CD4-positive, alpha-beta memory T cell (primary cell): ENCODE measurements around the gene ELOVL1. TPM values are rescaled to one million over a fixed set of nuclear protein-coding genes. Genes with fewer than 3 reads are reported as not detected.

Experiments used
- CTCF ChIA-PET: fragments of 350-600 bp; sonication (Branson Sonifier 250); formaldehyde crosslinking; loops from one replicate; lab custom pipeline; 2021; ENCODE audit warnings: inconsistent platforms; ENCODE audit not compliant: partially characterized antibody; lab: Charles Lee
- POLR2A ChIA-PET: fragments of 350-600 bp; sonication (Branson Sonifier 250); formaldehyde crosslinking; loops from one replicate; lab custom pipeline; 2021; ENCODE audit not compliant: partially characterized antibody; lab: Charles Lee
- DNase-seq, 5 donors: peaks; one replicate each; pipeline versions ENCODE4 v3.0.0 to v3.0.0-alpha.2; 2020 to 2022; ENCODE audit warnings: mixed read lengths in 1 of 5
- H3K27ac ChIP-seq: one replicate; pipeline ENCODE4 v1.7.0; 2013; ENCODE audit warnings: low read depth, low read length
- H3K27me3 ChIP-seq: 2 replicates; pipeline ENCODE4 v1.7.0; 2013; ENCODE audit warnings: mild to moderate bottlenecking, low read length, moderate library complexity; ENCODE audit not compliant: insufficient read depth
- H3K36me3 ChIP-seq: 2 replicates; pipeline ENCODE4 v1.7.0; 2013; ENCODE audit warnings: mild to moderate bottlenecking, low read length, moderate library complexity; ENCODE audit not compliant: insufficient read depth
- H3K4me1 ChIP-seq: 2 replicates; pipeline ENCODE4 v1.7.0; 2013; ENCODE audit warnings: mild to moderate bottlenecking, low read length, moderate library complexity; ENCODE audit not compliant: insufficient read depth
- H3K4me3 ChIP-seq, 2 donors: one replicate each; pipeline ENCODE4 v1.7.0; 2013; ENCODE audit warnings: low read length in 2 of 2, mild to moderate bottlenecking in 1 of 2
- H3K9me3 ChIP-seq, 2 donors: one replicate each; pipeline ENCODE4 v1.7.0; 2013; ENCODE audit warnings: low read length in 2 of 2, control low read depth in 1 of 2; ENCODE audit not compliant: control insufficient read depth in 1 of 2
- H3K27ac Mint-ChIP-seq, 7 donors: one replicate each; pipeline ENCODE4 v1.8.0; 2020 to 2021; ENCODE audit warnings: mixed read lengths in 7 of 7, mild to moderate bottlenecking in 6 of 7, inconsistent platforms in 3 of 7, moderate library complexity in 3 of 7
- H3K27me3 Mint-ChIP-seq, 2 donors: one replicate each; pipeline ENCODE4 v1.8.0; 2020 to 2021; ENCODE audit warnings: mixed read lengths in 2 of 2
- H3K36me3 Mint-ChIP-seq, 2 donors: one replicate each; pipeline ENCODE4 v1.8.0; 2020 to 2021; ENCODE audit warnings: mixed read lengths in 2 of 2, inconsistent platforms in 1 of 2, mild to moderate bottlenecking in 1 of 2
- H3K4me1 Mint-ChIP-seq, 4 donors: one replicate each; pipeline ENCODE4 v1.8.0; 2020 to 2021; ENCODE audit warnings: mixed read lengths in 4 of 4, mild to moderate bottlenecking in 1 of 4
- H3K4me3 Mint-ChIP-seq, 8 donors: one replicate each; pipeline ENCODE4 v1.8.0; 2020 to 2021; ENCODE audit warnings: mixed read lengths in 8 of 8, mild to moderate bottlenecking in 7 of 8, moderate library complexity in 6 of 8, inconsistent platforms in 3 of 8
- H3K9me3 Mint-ChIP-seq, 8 donors: one replicate each; pipeline ENCODE4 v1.8.0; 2020 to 2021; ENCODE audit warnings: mixed read lengths in 8 of 8, mild to moderate bottlenecking in 5 of 8, inconsistent platforms in 3 of 8, moderate library complexity in 1 of 8
- intact Hi-C: fragments of 100-400 bp; cut with micrococcal nuclease; formaldehyde crosslinking; loops from one replicate; pipeline ENCODE4 v1.15.1; 2023
- polyA plus RNA-seq, 2 donors: library from polyadenylated mRNA; unstranded; fragments of 300-500 nt; fragmentation: Illumina TruSeq; gene quantifications; one replicate each; pipeline ENCODE4 v1.2.3, GENCODE V29; 2021
- total RNA-seq, 2 experiments: library from RNA; stranded (reverse); gene quantifications; one replicate each; pipeline ENCODE4 v1.2.3, GENCODE V29; 2021

ELOVL1 gene
- total and polyA plus RNA-seq, 4 experiments from 2014 or later, result 45.3 to 99.3 (median 66.2) TPM

DNA sequence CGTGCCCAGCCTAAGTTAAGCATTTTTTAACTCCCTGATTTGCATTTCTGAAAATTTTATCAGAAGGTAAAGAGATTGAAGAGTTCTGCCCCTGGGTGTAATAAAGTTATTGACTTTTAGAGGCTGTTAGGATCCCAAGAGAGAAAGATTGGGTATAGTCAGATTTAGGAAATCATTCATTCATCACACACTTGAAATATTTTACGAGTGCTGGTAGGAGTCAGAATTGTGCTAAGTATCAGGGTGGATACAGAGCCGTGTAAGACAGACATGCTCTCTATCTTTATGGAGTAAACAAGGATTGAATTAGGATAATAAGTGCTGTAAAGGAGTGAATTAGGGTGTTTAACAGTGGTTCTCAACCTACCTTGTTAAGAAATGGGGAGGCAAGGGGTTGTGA lies 24.9 kb upstream of the ELOVL1 start:
- Histone ChIP-seq H3K4me1 (peaks cover 28% of the 10 kb centered on the region), H3K27me3 (no peaks in the 10 kb centered on the region), H3K36me3 (no peaks in the 10 kb centered on the region), H3K4me3 (no peak overlapping the region), H3K9me3 (no peaks in the 10 kb centered on the region), H3K27ac (no peak overlapping the region)
- no peak for DNase-seq
- ChIA-PET CTCF (no interaction called here), POLR2A (interaction anchor here (1.6 kb wide), 1 partner anchor 25 kb away, joined by 5 read pairs; the partner anchor contains the start of gene ELOVL1)
- Mint-ChIP-seq H3K4me3 (peak overlapping the region in 3 of 8 donors; percentile 4 to 45 (median 13)), H3K36me3 (peaks cover 12 to 38% of the 10 kb centered on the region in 2 donors), H3K27ac (peak overlapping the region in 3 of 7 donors; percentile 13 to 30 (median 15)), H3K27me3 (no peaks in the 10 kb centered on the region), H3K4me1 (peaks cover 30 to 58% (median 45%) of the 10 kb centered on the region in 4 donors), H3K9me3 (no peaks in the 10 kb centered on the region)
- intact Hi-C loops, result no loop called here

DNA sequence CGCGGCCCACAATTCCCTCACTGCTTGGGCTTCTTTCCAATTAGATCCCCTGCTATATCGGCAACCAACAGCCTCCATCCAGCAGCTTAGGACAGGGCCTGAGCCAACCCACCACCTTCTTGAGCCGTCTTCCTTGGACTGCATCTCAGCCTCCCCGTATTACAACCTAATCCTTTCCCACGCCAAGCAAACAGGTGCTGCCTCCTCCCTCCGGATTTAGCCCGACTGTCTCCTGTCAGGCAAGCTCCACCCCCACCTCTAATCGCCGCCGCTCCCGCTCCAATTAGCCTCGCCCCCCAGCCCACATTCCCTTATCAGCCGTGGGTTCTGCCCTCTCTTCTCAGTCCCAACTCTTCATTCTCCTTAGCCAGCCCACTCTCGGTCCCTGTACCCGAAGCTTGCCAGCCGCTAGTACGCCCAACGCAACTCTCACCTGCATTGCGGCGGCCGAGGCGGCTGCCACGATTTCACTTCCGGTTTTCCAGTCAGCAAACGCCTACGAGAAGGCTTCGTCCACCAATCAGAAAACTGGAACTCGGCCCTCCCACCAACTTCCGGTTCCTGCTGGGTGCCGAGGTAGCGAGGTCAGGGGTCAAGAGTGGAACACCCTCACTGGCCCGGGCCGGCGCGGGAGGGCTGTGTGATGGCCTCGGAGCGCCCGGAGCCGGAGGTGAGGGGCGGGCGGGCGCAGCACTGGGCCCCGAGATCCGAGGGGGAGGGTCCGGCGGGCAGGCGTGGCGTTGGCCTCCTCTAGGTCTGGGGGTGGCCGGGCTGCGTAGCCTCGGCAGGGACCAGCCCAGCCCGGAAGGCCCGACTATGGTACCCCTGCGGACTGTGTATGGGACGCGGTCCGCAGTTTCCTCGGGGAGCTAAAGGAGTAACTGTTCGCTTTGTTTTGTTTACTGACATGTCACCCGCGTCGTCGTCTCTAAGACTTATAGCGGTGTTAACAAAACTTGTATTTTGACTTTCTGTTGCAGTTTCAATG lies 21.8 kb upstream of the ELOVL1 start, which contains the start of the genes MED8 and SZT2:
Gene MED8, minus strand, starts transcription at position 475 of the 988 bp plus-strand sequence. Its CDS starts 36 bp downstream, at position 439.
Gene SZT2, plus strand, starts transcription at position 574 of the 988 bp plus-strand sequence. Its CDS starts 70 bp downstream, at position 644.
- H3K27me3 ChIP-seq, result no peaks in the 10 kb centered on the region
- no peaks in the 10 kb centered on the region for H3K9me3 ChIP-seq
- H3K4me1 ChIP-seq, result peaks cover 28% of the 10 kb centered on the region
- peak within 1 kb of the TSS; percentile 82 for H3K27ac ChIP-seq
- Mint-ChIP-seq H3K27me3 (no peaks in the 10 kb centered on the region), H3K36me3 (peaks cover 21 to 48% of the 10 kb centered on the region in 2 donors), H3K4me3 (peak within 1 kb of the TSS; percentile 99 to 100 (median 100)), H3K9me3 (no peaks in the 10 kb centered on the region), H3K4me1 (peaks cover 32 to 60% (median 45%) of the 10 kb centered on the region in 4 donors), H3K27ac (peak within 1 kb of the TSS; percentile 89 to 100 (median 99))
- peaks cover 31% of the 10 kb centered on the region for H3K36me3 ChIP-seq
- ChIA-PET CTCF (interaction anchor here (0.6 to 3.5 kb wide), 5 partner anchors 20 to 162 kb away, joined by 3 to 10 read pairs (median 4); partner anchors contain the start of gene ELOVL1), POLR2A (interaction anchor here (0.7 to 3.7 kb wide), 14 partner anchors 8 to 217 kb away, joined by 3 to 42 read pairs (median 4); partner anchors contain the start of genes CDC20, CFAP57, EBNA1BP2 and ELOVL1)
- peak; percentile 88 to 93 (median 91) for DNase-seq
- peak within 1 kb of the TSS; percentile 87 to 88 for H3K4me3 ChIP-seq
- intact Hi-C loops, result loop anchor here (1.0 kb wide), 3 partner anchors 21 to 217 kb away; partner anchors contain the start of genes CDC20, CFAP57, EBNA1BP2 and ELOVL1

DNA sequence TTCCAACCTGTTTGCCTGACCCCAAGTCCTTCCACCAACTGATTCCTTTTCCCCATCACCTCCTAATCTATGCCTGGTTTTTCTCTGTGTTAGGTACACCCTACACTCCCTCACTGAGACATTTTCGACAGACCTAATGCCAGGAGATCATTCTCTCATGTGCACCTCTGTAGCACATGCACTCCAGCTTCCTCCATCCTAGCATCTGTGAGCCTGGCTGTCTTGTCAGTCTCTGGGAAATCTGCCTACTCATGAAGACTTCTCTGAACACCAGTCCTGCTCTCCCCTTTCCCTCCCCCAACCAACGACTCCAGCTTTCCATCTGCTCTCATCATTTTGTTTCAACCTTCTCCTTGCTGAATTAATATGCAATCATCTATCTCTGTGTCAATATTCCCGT lies 20.8 kb upstream of the ELOVL1 start:
- intact Hi-C loops, result loop anchor here (1.0 kb wide), 3 partner anchors 20 to 216 kb away; partner anchors contain the start of genes CDC20, CFAP57, EBNA1BP2 and ELOVL1
- Histone ChIP-seq H3K27me3 (no peaks in the 10 kb centered on the region), H3K4me3 (peak overlapping the region; percentile 87 to 88), H3K4me1 (peaks cover 28% of the 10 kb centered on the region), H3K36me3 (peaks cover 41% of the 10 kb centered on the region), H3K9me3 (no peaks in the 10 kb centered on the region), H3K27ac (peak overlapping the region; percentile 82)
- DNase-seq, result no peak
- CTCF ChIA-PET, result interaction anchor here (0.6 to 3.5 kb wide), 3 partner anchors 19 to 26 kb away, joined by 3 to 10 read pairs (median 7); partner anchors contain the start of gene ELOVL1
- H3K9me3 Mint-ChIP-seq, result no peaks in the 10 kb centered on the region
- H3K27me3 Mint-ChIP-seq, result no peaks in the 10 kb centered on the region
- peaks cover 31 to 57% (median 44%) of the 10 kb centered on the region in 4 donors for H3K4me1 Mint-ChIP-seq
- peak overlapping the region; percentile 99 to 100 (median 100) for H3K4me3 Mint-ChIP-seq
- H3K27ac Mint-ChIP-seq, result peak overlapping the region; percentile 37 to 100 (median 98)
- POLR2A ChIA-PET, result interaction anchor here (0.9 to 3.7 kb wide), 8 partner anchors 10 to 162 kb away, joined by 3 to 42 read pairs (median 7); partner anchors contain the start of genes CDC20, ELOVL1 and HYI
- peaks cover 24 to 55% of the 10 kb centered on the region in 2 donors for H3K36me3 Mint-ChIP-seq

DNA sequence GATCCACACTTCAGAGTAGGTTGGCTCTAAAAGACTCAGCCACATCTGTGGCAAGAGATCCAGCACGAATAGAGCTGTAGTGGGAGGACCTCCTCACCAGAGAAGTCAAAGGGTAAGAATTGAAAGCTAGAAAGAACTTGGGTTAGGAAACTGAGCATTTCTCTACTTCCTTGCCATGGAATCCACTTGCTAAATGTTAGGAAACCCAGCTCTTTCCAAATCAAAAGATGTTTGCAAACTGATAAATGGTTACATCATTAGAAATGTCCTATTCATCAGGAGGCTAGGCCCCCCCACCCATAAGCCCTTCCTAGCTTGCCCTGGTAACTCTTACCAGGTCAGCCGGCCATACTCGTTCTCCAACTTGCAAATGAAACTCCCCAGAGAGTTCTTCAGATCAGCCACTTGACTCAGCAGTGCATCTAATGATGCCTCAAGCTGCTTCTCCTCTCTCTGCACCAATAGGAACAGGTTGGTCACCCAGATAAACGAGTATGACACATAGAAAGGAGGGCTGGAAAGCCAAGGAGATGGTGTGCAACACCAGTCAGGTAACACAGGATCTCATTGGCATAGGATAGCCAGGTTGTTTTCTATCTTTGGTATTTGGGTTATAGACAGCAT lies 20.3 kb upstream of the ELOVL1 start:
- no peak overlapping the region for H3K27ac ChIP-seq
- H3K36me3 ChIP-seq, result peaks cover 46% of the 10 kb centered on the region
- POLR2A ChIA-PET, result interaction anchor here (0.9 to 3.7 kb wide), 7 partner anchors 9 to 216 kb away, joined by 3 to 42 read pairs (median 4); partner anchors contain the start of genes CDC20, CFAP57, EBNA1BP2 and ELOVL1

DNA sequence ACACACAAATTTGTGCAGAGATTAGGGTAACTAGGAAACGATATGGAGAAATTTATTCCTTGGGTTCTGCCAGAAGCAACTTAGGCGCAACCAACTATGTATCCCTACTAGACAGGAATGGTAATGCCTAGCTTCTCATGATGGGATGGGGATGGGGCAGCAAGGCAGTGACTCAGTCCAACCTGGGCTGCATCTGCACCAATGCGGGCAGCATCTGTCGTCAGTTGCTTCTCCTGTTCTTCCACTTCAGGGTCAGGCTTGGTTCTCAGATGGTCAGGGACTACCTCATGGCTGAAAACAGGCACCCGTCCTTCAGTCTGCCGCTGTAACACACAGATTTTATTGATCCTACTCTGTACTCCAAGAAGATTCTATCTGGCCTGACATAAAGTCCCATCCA lies 18.9 kb upstream of the ELOVL1 start:
- H3K27ac Mint-ChIP-seq, result peak overlapping the region in 1 of 7 donors; percentile 89
- ChIA-PET POLR2A (interaction anchor here (2.1 kb wide), 1 partner anchor 18 kb away, joined by 6 read pairs; no protein-coding TSS in a partner anchor), CTCF (interaction anchor here (1.5 kb wide), 1 partner anchor 19 kb away, joined by 3 read pairs; the partner anchor contains the start of gene ELOVL1)
- H3K36me3 ChIP-seq, result peaks cover 54% of the 10 kb centered on the region
- H3K4me1 Mint-ChIP-seq, result peaks cover 23 to 47% (median 34%) of the 10 kb centered on the region in 4 donors
- intact Hi-C loops, result no loop called here
- H3K4me3 ChIP-seq, result no peak overlapping the region
- peaks cover 28% of the 10 kb centered on the region for H3K4me1 ChIP-seq
- H3K27me3 ChIP-seq, result no peaks in the 10 kb centered on the region
- H3K36me3 Mint-ChIP-seq, result peaks cover 39 to 64% of the 10 kb centered on the region in 2 donors
- H3K27ac ChIP-seq, result no peak overlapping the region
- H3K9me3 Mint-ChIP-seq, result no peaks in the 10 kb centered on the region
- no peak overlapping the region for H3K4me3 Mint-ChIP-seq
- no peak for DNase-seq
- no peaks in the 10 kb centered on the region for H3K27me3 Mint-ChIP-seq
- H3K9me3 ChIP-seq, result no peaks in the 10 kb centered on the region

More for the DNA sequence above, 20.3 kb upstream of the ELOVL1 start:
- Mint-ChIP-seq H3K4me3 (peak overlapping the region; percentile 99 to 100 (median 100)), H3K4me1 (peaks cover 28 to 52% (median 40%) of the 10 kb centered on the region in 4 donors), H3K27me3 (no peaks in the 10 kb centered on the region), H3K27ac (peak overlapping the region; percentile 37 to 100 (median 98)), H3K9me3 (no peaks in the 10 kb centered on the region), H3K36me3 (peaks cover 29 to 57% of the 10 kb centered on the region in 2 donors)
- intact Hi-C loops, result no loop called here
- no peaks in the 10 kb centered on the region for H3K27me3 ChIP-seq
- DNase-seq, result no peak
- H3K4me1 ChIP-seq, result peaks cover 28% of the 10 kb centered on the region
- CTCF ChIA-PET, result interaction anchor here (3.5 kb wide), 1 partner anchor 27 kb away, joined by 10 read pairs; no protein-coding TSS in a partner anchor
- no peak overlapping the region for H3K4me3 ChIP-seq
- H3K9me3 ChIP-seq, result no peaks in the 10 kb centered on the region

DNA sequence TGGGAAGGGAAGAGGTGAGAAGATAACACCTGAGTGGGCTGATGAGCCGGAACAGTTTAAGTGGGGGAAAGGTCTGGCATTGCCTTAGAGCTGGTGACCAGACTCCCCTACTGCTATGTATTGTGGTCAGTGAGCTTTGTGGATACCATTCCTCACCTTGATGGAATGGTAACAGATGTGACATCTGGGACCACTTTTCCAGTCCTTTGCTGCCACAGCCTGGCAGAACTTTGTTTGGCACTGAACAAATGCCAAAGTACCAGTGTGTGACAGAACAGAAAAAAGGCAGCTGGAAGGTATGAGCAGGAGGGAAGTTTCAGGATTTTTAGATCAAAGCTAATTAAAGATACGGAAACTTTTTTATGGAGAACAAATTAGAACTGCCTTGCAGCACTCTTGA lies 15.6 kb upstream of the ELOVL1 start:
- CTCF ChIA-PET, result interaction anchor here (1.0 to 1.3 kb wide), 3 partner anchors 31 to 156 kb away, joined by 3 to 7 read pairs (median 3); no protein-coding TSS in a partner anchor
- intact Hi-C loops, result no loop called here
- peak overlapping the region in 1 of 7 donors; percentile 4 for H3K27ac Mint-ChIP-seq
- H3K27me3 ChIP-seq, result no peaks in the 10 kb centered on the region
- H3K27me3 Mint-ChIP-seq, result no peaks in the 10 kb centered on the region
- H3K9me3 ChIP-seq, result no peaks in the 10 kb centered on the region
- no peak for DNase-seq
- no peak overlapping the region for H3K4me3 Mint-ChIP-seq
- H3K4me3 ChIP-seq, result no peak overlapping the region
- peaks cover 6% of the 10 kb centered on the region for H3K4me1 ChIP-seq
- H3K36me3 Mint-ChIP-seq, result peaks cover 36 to 71% of the 10 kb centered on the region in 2 donors
- POLR2A ChIA-PET, result interaction anchor here (0.7 to 1.9 kb wide), 2 partner anchors 16 to 20 kb away, joined by 3 to 11 read pairs; partner anchors contain the start of gene ELOVL1
- H3K27ac ChIP-seq, result no peak overlapping the region
- H3K4me1 Mint-ChIP-seq, result peaks cover 7 to 22% (median 9%) of the 10 kb centered on the region in 4 donors
- peaks cover 54% of the 10 kb centered on the region for H3K36me3 ChIP-seq
- no peaks in the 10 kb centered on the region for H3K9me3 Mint-ChIP-seq
